SK-N-SH treated with all-trans-retinoic acid at 6 μM for 48 hours (cell line): ENCODE data around the gene ANKRD11.

Source experiments
- ATAC-seq: fragments of 200-7000 bp; cut with Tn5 transposase; 3 replicates; pipeline ENCODE4 v1.9.1; 2020; ENCODE audit warnings: mild to moderate bottlenecking, moderate library complexity
- BACH2 ChIP-seq: fragments of 250-450 bp; sonication (Bioruptor Pico); IDR thresholded peaks from 2 replicates; pipeline ENCODE4 v1.9.0; 2021; ENCODE audit warnings: mild to moderate bottlenecking, borderline replicate concordance
- CSDC2 ChIP-seq: fragments of 250-450 bp; sonication (Bioruptor Pico); IDR thresholded peaks from 2 replicates; pipeline ENCODE4 v1.5.0; 2020; ENCODE audit warnings: mild to moderate bottlenecking, moderate library complexity
- ESRRG ChIP-seq: fragments of 250-450 bp; sonication (Bioruptor Pico); IDR thresholded peaks from 2 replicates; pipeline ENCODE4 v1.6.1; 2021; ENCODE audit warnings: mild to moderate bottlenecking
- GLIS3 ChIP-seq: fragments of 250-450 bp; sonication (Bioruptor Pico); IDR thresholded peaks from 2 replicates; pipeline ENCODE4 v1.5.0; 2020; ENCODE audit warnings: mild to moderate bottlenecking, moderate library complexity
- ISL1 ChIP-seq: fragments of 250-450 bp; sonication (Bioruptor Pico); IDR thresholded peaks from 2 replicates; pipeline ENCODE4 v2.1.2; 2022; ENCODE audit warnings: mild to moderate bottlenecking, moderate library complexity
- OSR1 ChIP-seq: fragments of 250-450 bp; sonication (Bioruptor Pico); IDR thresholded peaks from 2 replicates; pipeline ENCODE4 v1.8.0; 2022; ENCODE audit warnings: moderate library complexity, mild to moderate bottlenecking, inconsistent platforms
- PPARA ChIP-seq: fragments of 250-450 bp; sonication (Bioruptor Pico); IDR thresholded peaks from 2 replicates; pipeline ENCODE4 v1.5.0; 2020; ENCODE audit warnings: mild to moderate bottlenecking, borderline replicate concordance
- RARB ChIP-seq: fragments of 250-450 bp; sonication (Bioruptor Pico); IDR thresholded peaks from 2 replicates; pipeline ENCODE4 v1.8.0; 2021; ENCODE audit warnings: mild to moderate bottlenecking, moderate library complexity
- SNAI2 ChIP-seq: fragments of 250-450 bp; sonication (Bioruptor Pico); IDR thresholded peaks from 2 replicates; pipeline ENCODE4 v1.5.0; 2020; ENCODE audit warnings: mild to moderate bottlenecking, moderate library complexity
- TCF4 ChIP-seq: fragments of 250-450 bp; sonication (Bioruptor Pico); IDR thresholded peaks from 2 replicates; pipeline ENCODE4 v1.8.0; 2021; ENCODE audit warnings: mild to moderate bottlenecking, moderate library complexity, borderline replicate concordance
- TOX ChIP-seq: fragments of 250-450 bp; sonication (Bioruptor Pico); IDR thresholded peaks from 2 replicates; pipeline ENCODE4 v1.8.0; 2021; ENCODE audit warnings: mild to moderate bottlenecking, moderate library complexity, borderline replicate concordance
- ZC3H10 ChIP-seq: fragments of 250-450 bp; sonication (Bioruptor Pico); IDR thresholded peaks from 2 replicates; pipeline ENCODE4 v1.5.1; 2021; ENCODE audit warnings: mild to moderate bottlenecking, moderate library complexity
- ZFP3 ChIP-seq: fragments of 250-450 bp; sonication (Bioruptor Pico); IDR thresholded peaks from 2 replicates; pipeline ENCODE4 v1.5.0; 2020; ENCODE audit warnings: mild to moderate bottlenecking, moderate library complexity
- ZFP30 ChIP-seq: fragments of 450-650 bp; formaldehyde crosslinking; IDR thresholded peaks from 2 replicates; pipeline ENCODE4 v1.5.0; 2022; ENCODE audit warnings: mild to moderate bottlenecking, moderate library complexity
- ZNF565 ChIP-seq: fragments of 450-650 bp; formaldehyde crosslinking; conservative IDR thresholded peaks from 2 replicates; pipeline ENCODE4 v1.5.0; 2020; ENCODE audit warnings: low read depth, mild to moderate bottlenecking, moderate library complexity
- ZNF70 ChIP-seq: fragments of 450-650 bp; formaldehyde crosslinking; IDR thresholded peaks from 2 replicates; pipeline ENCODE4 v1.5.0; 2020; ENCODE audit warnings: mild to moderate bottlenecking, moderate library complexity
- TF ChIP-seq, protein P1 (sequence below): fragments of 250-450 bp; sonication (Bioruptor Pico); IDR thresholded peaks from 2 replicates; pipeline ENCODE4 v1.8.0; 2020; ENCODE audit warnings: mild to moderate bottlenecking, moderate library complexity, borderline replicate concordance
- TF ChIP-seq, protein P2 (sequence below): fragments of 250-450 bp; sonication (Bioruptor Pico); IDR thresholded peaks from 2 replicates; pipeline ENCODE4 v1.5.1; 2021; ENCODE audit warnings: mild to moderate bottlenecking, moderate library complexity
- TF ChIP-seq, protein P3 (sequence below): fragments of 250-450 bp; sonication (Bioruptor Pico); IDR thresholded peaks from 2 replicates; pipeline ENCODE4 v1.5.0; 2020; ENCODE audit warnings: mild to moderate bottlenecking, moderate library complexity
- TF ChIP-seq, protein P4 (sequence below): fragments of 250-450 bp; sonication (Bioruptor Pico); IDR thresholded peaks from 2 replicates; pipeline ENCODE4 v1.8.0; 2021; ENCODE audit warnings: low read depth, mild to moderate bottlenecking, moderate library complexity, borderline replicate concordance
- TF ChIP-seq, protein P5 (sequence below): fragments of 250-450 bp; sonication (Bioruptor Pico); IDR thresholded peaks from 2 replicates; pipeline ENCODE4 v1.5.1; 2020; ENCODE audit warnings: low read depth, mild to moderate bottlenecking, moderate library complexity

The ANKRD11 gene

DNA sequence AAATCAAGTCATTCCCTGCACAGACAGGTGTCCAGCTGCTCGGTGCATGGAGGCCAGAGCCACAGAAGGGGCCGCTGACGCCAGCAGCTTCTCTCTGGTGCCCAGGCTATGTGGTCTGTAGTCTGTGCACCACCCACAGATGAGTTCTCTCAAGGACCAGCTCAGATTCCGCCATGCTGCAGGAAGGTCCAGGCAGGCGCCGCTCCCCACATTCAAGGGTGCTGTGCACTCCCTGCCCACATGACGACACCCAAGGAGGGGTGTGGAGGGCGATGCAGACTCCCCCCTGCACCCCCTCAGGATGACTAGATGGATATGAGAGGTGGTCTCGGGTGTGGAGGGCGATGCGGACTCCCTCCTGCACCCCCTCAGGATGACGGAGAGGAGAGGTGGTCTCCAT lies 119.0 kb downstream of the ANKRD11 start:
- no peak for TF ChIP-seq ZFP3 (CRISPR knock-in tag)
- TF ChIP-seq RARB (CRISPR knock-in tag), result no peak
- TF ChIP-seq GLIS3 (CRISPR knock-in tag), result no peak
- TF ChIP-seq, protein P1, sequence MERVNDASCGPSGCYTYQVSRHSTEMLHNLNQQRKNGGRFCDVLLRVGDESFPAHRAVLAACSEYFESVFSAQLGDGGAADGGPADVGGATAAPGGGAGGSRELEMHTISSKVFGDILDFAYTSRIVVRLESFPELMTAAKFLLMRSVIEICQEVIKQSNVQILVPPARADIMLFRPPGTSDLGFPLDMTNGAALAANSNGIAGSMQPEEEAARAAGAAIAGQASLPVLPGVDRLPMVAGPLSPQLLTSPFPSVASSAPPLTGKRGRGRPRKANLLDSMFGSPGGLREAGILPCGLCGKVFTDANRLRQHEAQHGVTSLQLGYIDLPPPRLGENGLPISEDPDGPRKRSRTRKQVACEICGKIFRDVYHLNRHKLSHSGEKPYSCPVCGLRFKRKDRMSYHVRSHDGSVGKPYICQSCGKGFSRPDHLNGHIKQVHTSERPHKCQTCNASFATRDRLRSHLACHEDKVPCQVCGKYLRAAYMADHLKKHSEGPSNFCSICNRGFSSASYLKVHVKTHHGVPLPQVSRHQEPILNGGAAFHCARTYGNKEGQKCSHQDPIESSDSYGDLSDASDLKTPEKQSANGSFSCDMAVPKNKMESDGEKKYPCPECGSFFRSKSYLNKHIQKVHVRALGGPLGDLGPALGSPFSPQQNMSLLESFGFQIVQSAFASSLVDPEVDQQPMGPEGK (CRISPR knock-in tag), result no peak
- no peak for TF ChIP-seq CSDC2 (CRISPR knock-in tag)
- no peak for TF ChIP-seq ZNF70 (CRISPR knock-in tag)
- TF ChIP-seq OSR1, result no peak
- no peak for TF ChIP-seq TCF4 (CRISPR knock-in tag)
- TF ChIP-seq ISL1 (CRISPR knock-in tag), result no peak
- TF ChIP-seq, protein P2, sequence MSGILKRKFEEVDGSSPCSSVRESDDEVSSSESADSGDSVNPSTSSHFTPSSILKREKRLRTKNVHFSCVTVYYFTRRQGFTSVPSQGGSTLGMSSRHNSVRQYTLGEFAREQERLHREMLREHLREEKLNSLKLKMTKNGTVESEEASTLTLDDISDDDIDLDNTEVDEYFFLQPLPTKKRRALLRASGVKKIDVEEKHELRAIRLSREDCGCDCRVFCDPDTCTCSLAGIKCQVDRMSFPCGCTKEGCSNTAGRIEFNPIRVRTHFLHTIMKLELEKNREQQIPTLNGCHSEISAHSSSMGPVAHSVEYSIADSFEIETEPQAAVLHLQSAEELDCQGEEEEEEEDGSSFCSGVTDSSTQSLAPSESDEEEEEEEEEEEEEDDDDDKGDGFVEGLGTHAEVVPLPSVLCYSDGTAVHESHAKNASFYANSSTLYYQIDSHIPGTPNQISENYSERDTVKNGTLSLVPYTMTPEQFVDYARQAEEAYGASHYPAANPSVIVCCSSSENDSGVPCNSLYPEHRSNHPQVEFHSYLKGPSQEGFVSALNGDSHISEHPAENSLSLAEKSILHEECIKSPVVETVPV (CRISPR knock-in tag), result no peak
- TF ChIP-seq ESRRG (CRISPR knock-in tag), result no peak
- TF ChIP-seq ZC3H10, result no peak
- TF ChIP-seq, protein P3, sequence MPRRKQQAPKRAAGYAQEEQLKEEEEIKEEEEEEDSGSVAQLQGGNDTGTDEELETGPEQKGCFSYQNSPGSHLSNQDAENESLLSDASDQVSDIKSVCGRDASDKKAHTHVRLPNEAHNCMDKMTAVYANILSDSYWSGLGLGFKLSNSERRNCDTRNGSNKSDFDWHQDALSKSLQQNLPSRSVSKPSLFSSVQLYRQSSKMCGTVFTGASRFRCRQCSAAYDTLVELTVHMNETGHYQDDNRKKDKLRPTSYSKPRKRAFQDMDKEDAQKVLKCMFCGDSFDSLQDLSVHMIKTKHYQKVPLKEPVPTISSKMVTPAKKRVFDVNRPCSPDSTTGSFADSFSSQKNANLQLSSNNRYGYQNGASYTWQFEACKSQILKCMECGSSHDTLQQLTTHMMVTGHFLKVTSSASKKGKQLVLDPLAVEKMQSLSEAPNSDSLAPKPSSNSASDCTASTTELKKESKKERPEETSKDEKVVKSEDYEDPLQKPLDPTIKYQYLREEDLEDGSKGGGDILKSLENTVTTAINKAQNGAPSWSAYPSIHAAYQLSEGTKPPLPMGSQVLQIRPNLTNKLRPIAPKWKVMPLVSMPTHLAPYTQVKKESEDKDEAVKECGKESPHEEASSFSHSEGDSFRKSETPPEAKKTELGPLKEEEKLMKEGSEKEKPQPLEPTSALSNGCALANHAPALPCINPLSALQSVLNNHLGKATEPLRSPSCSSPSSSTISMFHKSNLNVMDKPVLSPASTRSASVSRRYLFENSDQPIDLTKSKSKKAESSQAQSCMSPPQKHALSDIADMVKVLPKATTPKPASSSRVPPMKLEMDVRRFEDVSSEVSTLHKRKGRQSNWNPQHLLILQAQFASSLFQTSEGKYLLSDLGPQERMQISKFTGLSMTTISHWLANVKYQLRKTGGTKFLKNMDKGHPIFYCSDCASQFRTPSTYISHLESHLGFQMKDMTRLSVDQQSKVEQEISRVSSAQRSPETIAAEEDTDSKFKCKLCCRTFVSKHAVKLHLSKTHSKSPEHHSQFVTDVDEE (CRISPR knock-in tag), result no peak
- TF ChIP-seq TOX (CRISPR knock-in tag), result no peak
- TF ChIP-seq, protein P4, sequence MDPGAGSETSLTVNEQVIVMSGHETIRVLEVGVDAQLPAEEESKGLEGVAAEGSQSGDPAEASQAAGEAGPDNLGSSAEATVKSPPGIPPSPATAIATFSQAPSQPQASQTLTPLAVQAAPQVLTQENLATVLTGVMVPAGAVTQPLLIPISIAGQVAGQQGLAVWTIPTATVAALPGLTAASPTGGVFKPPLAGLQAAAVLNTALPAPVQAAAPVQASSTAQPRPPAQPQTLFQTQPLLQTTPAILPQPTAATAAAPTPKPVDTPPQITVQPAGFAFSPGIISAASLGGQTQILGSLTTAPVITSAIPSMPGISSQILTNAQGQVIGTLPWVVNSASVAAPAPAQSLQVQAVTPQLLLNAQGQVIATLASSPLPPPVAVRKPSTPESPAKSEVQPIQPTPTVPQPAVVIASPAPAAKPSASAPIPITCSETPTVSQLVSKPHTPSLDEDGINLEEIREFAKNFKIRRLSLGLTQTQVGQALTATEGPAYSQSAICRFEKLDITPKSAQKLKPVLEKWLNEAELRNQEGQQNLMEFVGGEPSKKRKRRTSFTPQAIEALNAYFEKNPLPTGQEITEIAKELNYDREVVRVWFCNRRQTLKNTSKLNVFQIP (CRISPR knock-in tag), result no peak
- TF ChIP-seq PPARA (CRISPR knock-in tag), result no peak
- no peak for ATAC-seq

DNA sequence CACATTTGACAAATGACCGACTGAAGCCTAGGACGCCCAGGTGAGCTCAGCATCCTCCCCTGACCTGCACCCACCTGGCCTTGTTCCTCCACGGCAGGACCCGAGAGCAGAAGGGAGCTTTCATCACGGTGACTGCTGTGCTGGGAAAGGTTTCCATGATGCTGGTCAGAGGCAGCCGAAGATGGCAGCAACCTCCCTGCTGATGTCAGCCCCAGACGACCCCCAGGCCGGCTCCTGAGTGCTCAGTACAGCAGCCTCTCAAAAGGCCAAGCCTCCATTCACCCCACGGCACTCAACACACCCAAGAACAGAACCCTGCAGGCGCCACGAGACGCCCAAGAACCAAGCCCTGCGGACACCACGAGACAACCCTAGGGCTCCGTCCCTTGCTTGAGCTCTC lies 119.8 kb downstream of the ANKRD11 start:
- ATAC-seq, result no peak
- TF ChIP-seq, protein P3 (CRISPR knock-in tag), result no peak
- TF ChIP-seq ISL1 (CRISPR knock-in tag), result no peak
- TF ChIP-seq ZC3H10, result no peak
- no peak for TF ChIP-seq SNAI2
- no peak for TF ChIP-seq OSR1

DNA sequence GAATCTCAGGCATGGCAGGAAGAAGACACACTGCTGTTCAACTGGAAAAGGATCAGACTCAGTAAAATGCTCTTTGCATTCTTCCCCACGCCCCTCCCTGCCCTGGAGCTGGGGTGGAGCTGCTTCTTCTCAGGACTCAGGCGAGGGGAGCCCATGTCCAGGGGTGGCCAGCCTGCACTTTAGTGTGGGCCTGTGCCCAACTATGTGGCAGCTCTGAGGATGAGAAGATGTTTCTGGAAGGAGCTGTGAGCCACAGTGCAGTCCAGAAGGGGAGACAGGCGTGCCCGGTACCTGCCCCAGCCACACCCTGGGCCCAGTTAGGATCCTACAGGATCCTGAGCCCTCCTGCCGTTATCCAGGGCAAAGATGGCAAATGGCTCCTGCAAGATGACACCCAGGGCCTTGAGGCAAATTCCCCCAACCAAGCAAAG lies 120.3 kb downstream of the ANKRD11 start:
- TF ChIP-seq TCF4 (CRISPR knock-in tag), result no peak
- no peak for TF ChIP-seq ZC3H10
- TF ChIP-seq ZNF565 (CRISPR knock-in tag), result no peak
- TF ChIP-seq, protein P2 (CRISPR knock-in tag), result no peak
- TF ChIP-seq, protein P5, sequence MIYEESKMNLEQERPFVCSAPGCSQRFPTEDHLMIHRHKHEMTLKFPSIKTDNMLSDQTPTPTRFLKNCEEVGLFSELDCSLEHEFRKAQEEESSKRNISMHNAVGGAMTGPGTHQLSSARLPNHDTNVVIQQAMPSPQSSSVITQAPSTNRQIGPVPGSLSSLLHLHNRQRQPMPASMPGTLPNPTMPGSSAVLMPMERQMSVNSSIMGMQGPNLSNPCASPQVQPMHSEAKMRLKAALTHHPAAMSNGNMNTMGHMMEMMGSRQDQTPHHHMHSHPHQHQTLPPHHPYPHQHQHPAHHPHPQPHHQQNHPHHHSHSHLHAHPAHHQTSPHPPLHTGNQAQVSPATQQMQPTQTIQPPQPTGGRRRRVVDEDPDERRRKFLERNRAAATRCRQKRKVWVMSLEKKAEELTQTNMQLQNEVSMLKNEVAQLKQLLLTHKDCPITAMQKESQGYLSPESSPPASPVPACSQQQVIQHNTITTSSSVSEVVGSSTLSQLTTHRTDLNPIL (CRISPR knock-in tag), result no peak
- no peak for TF ChIP-seq CSDC2 (CRISPR knock-in tag)
- TF ChIP-seq ZFP3 (CRISPR knock-in tag), result no peak
- TF ChIP-seq BACH2 (CRISPR knock-in tag), result no peak
- no peak for TF ChIP-seq ESRRG (CRISPR knock-in tag)
- no peak for TF ChIP-seq OSR1
- no peak for TF ChIP-seq ZFP30
- TF ChIP-seq, protein P1 (CRISPR knock-in tag), result no peak
- no peak for TF ChIP-seq PPARA (CRISPR knock-in tag)
- peak; percentile 50 for ATAC-seq
